Uterus (tissue), 4 donors: ENCODE data around the gene CLDN9. TPM values are rescaled to one million over a fixed set of nuclear protein-coding genes. Genes with fewer than 3 reads are reported as not detected.
A peak's percentile ranks its signal among the peaks of the same experiment; 100 is the strongest.

Source experiments
- DNase-seq, 2 donors: peaks; one replicate each; pipeline ENCODE4 v3.0.0-alpha.2; 2019 to 2020
- H3K27ac ChIP-seq, 2 donors: fragments of 200-600 bp; sonication (generic); 1 replicate in 1 of 2; 2 replicates in 1 of 2; pipeline ENCODE4 v1.5.1; 2016 to 2018
- H3K27me3 ChIP-seq, 2 donors: fragments of 200-600 bp; sonication (generic); one replicate each; pipeline ENCODE4 v1.5.1; 2018 to 2019; ENCODE audit warnings: control low read depth in 1 of 2
- H3K36me3 ChIP-seq, 2 donors: fragments of 200-600 bp; sonication (generic); one replicate each; pipeline ENCODE4 v1.5.1; 2019; ENCODE audit warnings: control low read depth in 1 of 2
- H3K4me1 ChIP-seq, 2 donors: fragments of 200-600 bp; sonication (generic); one replicate each; pipeline ENCODE4 v1.5.1; 2018 to 2019; ENCODE audit warnings: control low read depth in 1 of 2
- H3K4me3 ChIP-seq, 2 donors: fragments of 200-600 bp; sonication (generic); 1 replicate in 1 of 2; 2 replicates in 1 of 2; pipeline ENCODE4 v1.5.1; 2018 to 2019; ENCODE audit warnings: mild to moderate bottlenecking in 1 of 2
- H3K9me3 ChIP-seq, 2 donors: fragments of 200-600 bp; sonication (generic); one replicate each; pipeline ENCODE4 v1.5.1; 2019; ENCODE audit warnings: control low read depth in 1 of 2
- POLR2A ChIP-seq, 2 donors: fragments of 450-650 bp; IDR thresholded peaks; one replicate each; pipeline ENCODE4 v1.6.1; 2016; ENCODE audit warnings: antibody characterized with exemption in 2 of 2, mild to moderate bottlenecking in 1 of 2, moderate library complexity in 1 of 2
- intact Hi-C: fragments of 100-400 bp; cut with DNase I; formaldehyde crosslinking; loops from one replicate; pipeline ENCODE4 v1.15.1; 2023; ENCODE audit warnings: low total_unique reads
- small RNA-seq: library from RNA; depleted of rRNA; stranded (forward); fragments of <200 nt; gene quantifications from one replicate; pipeline ENCODE3, GENCODE V24; 2016
- total RNA-seq, 4 donors: library from RNA; depleted of rRNA in 3 of 4; stranded (reverse); fragments of >200 nt in 3 of 4; gene quantifications; one replicate each; pipeline versions ENCODE4 v1.1.0 to v1.2.4, GENCODE V29; 2014 to 2023
- TF ChIP-seq, protein P1 (sequence below), 4 experiments: fragments of 200-600 bp in 2 of 4; fragments of 450-650 bp in 2 of 4; sonication (generic) in 2 of 4; IDR thresholded peaks; one replicate each; pipeline ENCODE4 v1.5.1; 2016 to 2019; ENCODE audit warnings: antibody characterized with exemption in 4 of 4, mild to moderate bottlenecking in 2 of 4, moderate library complexity in 1 of 4
- donor health status: DM: yes; HTN: yes; CAD: no.

Gene CLDN9
- total RNA-seq, 4 donors from 2014 or later: 0.21 to 1.8 TPM; not detected in 2

DNA sequence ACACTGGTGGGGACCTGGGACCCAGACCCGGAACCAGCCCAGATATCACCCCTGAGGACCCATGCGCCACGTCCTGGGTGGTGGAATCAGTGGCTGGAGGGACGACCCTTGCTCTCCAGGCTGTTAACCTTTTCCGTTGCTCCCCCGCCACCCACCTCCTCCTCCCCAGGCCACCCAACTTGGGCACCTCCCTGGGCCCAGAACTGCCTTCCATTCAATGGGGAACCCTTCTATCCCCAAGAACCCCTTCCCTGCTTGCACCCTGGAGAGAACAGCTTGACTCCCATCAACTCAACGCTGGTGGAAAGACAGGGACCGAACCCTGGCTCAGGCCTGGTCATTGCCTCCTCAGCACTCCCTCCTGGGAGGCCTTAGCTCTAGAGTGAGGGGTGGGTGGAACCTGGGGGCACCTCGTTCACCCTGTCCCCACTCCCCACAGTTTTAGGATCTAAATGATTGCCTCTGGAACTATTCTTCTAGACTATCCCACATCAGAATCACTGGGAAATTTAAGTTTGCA is 47.1 kb downstream of the CLDN9 start:
- Histone ChIP-seq H3K36me3 (no peaks in the 10 kb centered on the region), H3K9me3 (no peaks in the 10 kb centered on the region), H3K4me1 (peaks cover 0 to 10% of the 10 kb centered on the region in 2 donors), H3K27ac (peak overlapping the region; percentile 58 to 65), H3K4me3 (peak overlapping the region; percentile 30 to 65), H3K27me3 (no peaks in the 10 kb centered on the region)
- no peak for DNase-seq
- intact Hi-C loops: loop anchor here (5.0 kb wide), 1 partner anchor 108 kb away; no protein-coding TSS in a partner anchor
- TF ChIP-seq POLR2A (IDR thresholded peaks at IDR 0.05): no peak
- TF ChIP-seq, protein P1, sequence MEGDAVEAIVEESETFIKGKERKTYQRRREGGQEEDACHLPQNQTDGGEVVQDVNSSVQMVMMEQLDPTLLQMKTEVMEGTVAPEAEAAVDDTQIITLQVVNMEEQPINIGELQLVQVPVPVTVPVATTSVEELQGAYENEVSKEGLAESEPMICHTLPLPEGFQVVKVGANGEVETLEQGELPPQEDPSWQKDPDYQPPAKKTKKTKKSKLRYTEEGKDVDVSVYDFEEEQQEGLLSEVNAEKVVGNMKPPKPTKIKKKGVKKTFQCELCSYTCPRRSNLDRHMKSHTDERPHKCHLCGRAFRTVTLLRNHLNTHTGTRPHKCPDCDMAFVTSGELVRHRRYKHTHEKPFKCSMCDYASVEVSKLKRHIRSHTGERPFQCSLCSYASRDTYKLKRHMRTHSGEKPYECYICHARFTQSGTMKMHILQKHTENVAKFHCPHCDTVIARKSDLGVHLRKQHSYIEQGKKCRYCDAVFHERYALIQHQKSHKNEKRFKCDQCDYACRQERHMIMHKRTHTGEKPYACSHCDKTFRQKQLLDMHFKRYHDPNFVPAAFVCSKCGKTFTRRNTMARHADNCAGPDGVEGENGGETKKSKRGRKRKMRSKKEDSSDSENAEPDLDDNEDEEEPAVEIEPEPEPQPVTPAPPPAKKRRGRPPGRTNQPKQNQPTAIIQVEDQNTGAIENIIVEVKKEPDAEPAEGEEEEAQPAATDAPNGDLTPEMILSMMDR (IDR thresholded peaks at IDR 0.05): no peak

DNA sequence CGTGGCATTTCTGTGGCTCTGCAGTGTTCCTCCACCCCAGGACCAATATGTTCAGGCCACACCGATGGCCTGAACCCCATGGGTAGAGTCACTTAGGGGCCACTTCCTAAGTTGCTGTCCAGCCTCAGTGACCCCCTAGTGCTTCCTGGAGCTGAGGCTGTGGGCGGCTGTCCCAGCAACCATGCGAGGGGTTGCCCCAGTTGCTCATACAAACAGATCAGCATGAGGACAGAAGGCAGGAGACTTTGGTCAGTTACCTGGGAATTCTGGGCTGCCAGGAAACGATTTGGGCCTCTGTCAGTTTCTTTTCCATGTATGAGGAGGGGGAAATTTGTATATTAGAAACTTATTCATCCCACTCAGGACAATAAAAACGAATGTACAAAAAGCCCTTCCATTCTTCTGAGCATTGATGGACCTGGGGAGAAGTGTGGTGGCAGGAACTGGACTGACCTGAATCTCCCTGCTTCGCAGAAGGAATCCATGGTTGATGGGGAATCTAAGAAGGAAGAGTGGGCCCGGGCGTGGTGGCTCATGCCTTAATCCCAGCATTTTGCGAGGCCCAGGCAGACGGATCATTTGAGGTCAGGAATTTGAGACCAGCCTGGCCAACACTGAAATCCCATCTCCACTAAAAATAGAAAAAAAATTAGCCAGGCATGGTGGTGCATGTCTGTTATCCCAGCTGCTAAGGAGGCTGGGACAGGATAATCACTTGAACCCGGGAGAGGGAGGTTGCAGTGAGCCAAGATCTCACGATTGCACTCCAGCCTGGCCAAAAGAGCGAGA is 47.8 kb downstream of the CLDN9 start:
- TF ChIP-seq, protein P1 (IDR thresholded peaks at IDR 0.05): no peak
- TF ChIP-seq POLR2A (IDR thresholded peaks at IDR 0.05): no peak
- Histone ChIP-seq H3K36me3 (no peaks in the 10 kb centered on the region), H3K27ac (no peak overlapping the region), H3K4me1 (peaks cover 0 to 10% of the 10 kb centered on the region in 2 donors), H3K27me3 (no peaks in the 10 kb centered on the region), H3K9me3 (no peaks in the 10 kb centered on the region), H3K4me3 (no peak overlapping the region)
- intact Hi-C loops: no loop called here
- no peak for DNase-seq

DNA sequence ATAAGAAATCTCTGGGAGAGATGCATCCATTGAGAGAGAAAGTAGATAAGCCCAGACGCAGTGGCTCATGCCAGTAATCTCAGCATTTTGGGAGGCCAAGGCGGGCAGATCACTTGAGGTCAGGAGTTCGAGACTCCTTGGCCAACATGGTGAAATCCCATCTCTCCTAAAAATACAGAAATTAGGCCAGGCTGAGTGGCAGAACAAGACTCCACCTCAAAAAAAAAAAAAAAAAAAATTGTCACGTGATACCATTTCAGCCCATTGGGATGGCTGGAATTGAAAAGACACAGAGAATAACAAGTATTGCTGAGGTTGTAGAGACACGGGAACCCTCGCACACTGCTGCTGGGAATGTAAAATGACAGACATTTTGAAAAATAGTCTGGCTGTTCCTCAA is 49.8 kb downstream of the CLDN9 start:
- Histone ChIP-seq H3K36me3 (no peaks in the 10 kb centered on the region), H3K4me3 (no peak overlapping the region), H3K27me3 (no peaks in the 10 kb centered on the region), H3K27ac (no peak overlapping the region), H3K4me1 (peaks cover 0 to 10% of the 10 kb centered on the region in 2 donors), H3K9me3 (no peaks in the 10 kb centered on the region)
- TF ChIP-seq, protein P1 (IDR thresholded peaks at IDR 0.05): no peak
- no peak for TF ChIP-seq POLR2A (IDR thresholded peaks at IDR 0.05)
- no peak for DNase-seq
- intact Hi-C loops: no loop called here

DNA sequence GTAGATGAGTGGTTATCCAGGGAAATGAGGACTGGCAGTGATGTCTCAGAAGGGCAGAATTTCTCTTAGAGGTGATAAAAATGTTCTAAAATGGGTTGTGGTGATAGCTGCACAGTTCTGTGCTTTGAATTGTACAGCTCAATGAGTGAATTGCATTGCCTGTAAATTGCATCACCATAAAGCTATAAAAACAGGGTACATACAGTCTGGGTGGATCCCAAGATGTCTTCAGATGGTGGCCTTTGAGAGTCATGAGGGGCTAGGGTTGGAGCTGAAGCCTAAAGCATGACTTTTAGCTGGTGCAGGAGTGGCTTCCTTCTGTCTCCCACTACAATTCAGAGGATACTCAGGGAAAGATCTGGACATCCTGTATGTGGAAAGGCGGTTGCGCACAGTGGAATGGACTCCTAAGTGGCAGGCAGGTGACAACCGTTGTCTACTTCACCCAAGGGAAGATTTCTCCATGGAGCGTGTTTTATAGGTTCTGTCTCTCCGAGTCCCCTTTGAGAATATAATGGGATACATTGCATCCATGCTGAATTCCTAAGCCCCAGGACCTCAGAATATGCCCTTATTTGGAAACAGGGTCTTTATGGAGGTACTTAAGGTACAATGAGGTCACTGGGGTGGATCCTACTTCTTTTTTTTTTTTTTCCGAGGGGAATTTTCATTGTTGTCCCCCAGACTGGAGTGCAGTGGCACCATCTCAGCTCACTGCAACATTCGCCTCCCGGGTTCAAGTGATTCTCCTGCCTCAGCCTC is 51.1 kb downstream of the CLDN9 start:
- H3K4me3 ChIP-seq: no peak overlapping the region
- H3K27ac ChIP-seq: no peak overlapping the region
- DNase-seq: no peak
- no peaks in the 10 kb centered on the region for H3K36me3 ChIP-seq
- intact Hi-C loops: no loop called here
- H3K4me1 ChIP-seq: peaks cover 0 to 5% of the 10 kb centered on the region in 2 donors
- TF ChIP-seq POLR2A (IDR thresholded peaks at IDR 0.05): no peak
- TF ChIP-seq, protein P1 (IDR thresholded peaks at IDR 0.05): no peak
- H3K9me3 ChIP-seq: no peaks in the 10 kb centered on the region
- no peaks in the 10 kb centered on the region for H3K27me3 ChIP-seq

Small RNA genes lying within 50 kb of the gene (small RNA-seq; reads per million reads assigned to genes)
- gene LINC00514: not detected

Other genes starting within 250 kb of the CLDN9 start
- 100 to 1,000 TPM in 3 of 4 donors, 10 to 100 TPM in 1; 88.4 to 524 (median 219) TPM for gene ELOB, start 235.6 kb upstream of the CLDN9 start, total RNA-seq
- gene PRSS33, start 225.4 kb upstream of the CLDN9 start, total RNA-seq: under 1 TPM in 1 of 4 donors, not detected in 3; 0.21 TPM
- not detected for gene PRSS41, start 214.5 kb upstream of the CLDN9 start, total RNA-seq
- not detected for gene PRSS21, start 195.7 kb upstream of the CLDN9 start, total RNA-seq
- 10 to 100 TPM in 1 of 4 donors, 1 to 10 TPM in 1, not detected in 2; 1.3 to 15.9 TPM for gene ZG16B, start 182.6 kb upstream of the CLDN9 start, total RNA-seq
- gene PRSS22, start 154.8 kb upstream of the CLDN9 start, total RNA-seq: 1 to 10 TPM in 1 of 4 donors, under 1 TPM in 1, not detected in 2; 0.46 to 2.4 TPM
- 100 to 1,000 TPM in 1 of 4 donors, 10 to 100 TPM in 3; 27.9 to 223 (median 40.9) TPM for gene FLYWCH2, start 129.7 kb upstream of the CLDN9 start, total RNA-seq
- gene FLYWCH1, start 101.0 kb upstream of the CLDN9 start, total RNA-seq: 10 to 100 TPM; 11.5 to 62.3 (median 27.2) TPM
- under 1 TPM in 1 of 4 donors, not detected in 3; 0.41 TPM for gene KREMEN2, start 48.6 kb upstream of the CLDN9 start, total RNA-seq
- 1 to 10 TPM in 3 of 4 donors, under 1 TPM in 1; 0.26 to 4.8 (median 2.5) TPM for gene PAQR4, start 43.6 kb upstream of the CLDN9 start, total RNA-seq
- gene PKMYT1, start 32.5 kb upstream of the CLDN9 start, total RNA-seq: 1 to 10 TPM in 1 of 4 donors, not detected in 3; 6.1 TPM
- 1 to 10 TPM in 1 of 4 donors, not detected in 3; 4.1 TPM for gene CLDN6, start 5.3 kb downstream of the CLDN9 start, total RNA-seq
- gene TNFRSF12A, start 7.4 kb downstream of the CLDN9 start, total RNA-seq: 10 to 100 TPM; 12.6 to 76.2 (median 24.0) TPM
- gene HCFC1R1, start 11.0 kb downstream of the CLDN9 start, total RNA-seq: 10 to 100 TPM in 3 of 4 donors, 1 to 10 TPM in 1; 3.6 to 67.5 (median 25.4) TPM
- 10 to 100 TPM in 3 of 4 donors, 1 to 10 TPM in 1; 3.8 to 29.0 (median 22.3) TPM for gene THOC6, start 11.1 kb downstream of the CLDN9 start, total RNA-seq
- gene BICDL2, start 24.0 kb downstream of the CLDN9 start, total RNA-seq: 1 to 10 TPM in 1 of 4 donors, under 1 TPM in 2, not detected in 1; 0.26 to 1.9 (median 0.29) TPM
- gene MMP25, start 33.6 kb downstream of the CLDN9 start, total RNA-seq: 1 to 10 TPM in 1 of 4 donors, under 1 TPM in 1, not detected in 2; 0.21 to 1.1 TPM
- gene IL32, start 52.7 kb downstream of the CLDN9 start, total RNA-seq: 10 to 100 TPM in 3 of 4 donors, 1 to 10 TPM in 1; 7.5 to 37.1 (median 20.9) TPM
- not detected for gene ZSCAN10, start 86.4 kb downstream of the CLDN9 start, total RNA-seq
- 10 to 100 TPM; 12.9 to 26.9 (median 18.3) TPM for gene ZNF205, start 99.7 kb downstream of the CLDN9 start, total RNA-seq
- gene ZNF213, start 122.1 kb downstream of the CLDN9 start, total RNA-seq: 100 to 1,000 TPM in 1 of 4 donors, 10 to 100 TPM in 1, 1 to 10 TPM in 1, under 1 TPM in 1; 0.77 to 101 (median 11.1) TPM
- not detected for gene OR1F1, start 175.3 kb downstream of the CLDN9 start, total RNA-seq
- 10 to 100 TPM in 2 of 4 donors, 1 to 10 TPM in 2; 4.1 to 17.6 (median 10.7) TPM for gene ZNF200, start 222.2 kb downstream of the CLDN9 start, total RNA-seq
- gene MEFV, start 243.7 kb downstream of the CLDN9 start, total RNA-seq: 10 to 100 TPM in 1 of 4 donors, 1 to 10 TPM in 1, under 1 TPM in 2; 0.21 to 12.0 (median 1.1) TPM